ENCODE measurements around the gene NAV2. TPM values are rescaled to one million over a fixed set of nuclear protein-coding genes. Genes with fewer than 3 reads are reported as not detected.

Gene NAV2
- total RNA-seq, 4 donors from 2014 or later, result 9.6 to 40.0 (median 23.1) TPM

DNA sequence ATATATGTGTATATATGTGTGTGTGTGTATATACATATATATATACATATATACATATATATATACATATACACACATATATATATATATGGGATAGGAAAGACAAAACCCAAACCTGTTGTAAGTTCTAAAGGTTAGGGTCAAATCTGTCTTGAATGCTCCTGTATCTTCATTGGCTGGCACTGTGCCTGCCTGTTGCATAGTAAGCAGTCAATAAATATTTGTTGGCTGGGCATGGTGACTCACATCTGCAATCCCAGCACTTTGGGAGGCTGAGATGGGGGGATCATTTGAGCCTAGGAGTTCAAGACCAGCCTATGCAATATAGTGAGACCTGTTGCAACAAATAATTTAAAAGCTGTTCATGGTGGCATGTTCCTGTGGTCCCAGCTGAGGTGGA is 242.3 kb downstream of the NAV2 start:
- Histone ChIP-seq H3K36me3 (no peaks in the 10 kb centered on the region), H3K27me3 (no peaks in the 10 kb centered on the region), H3K27ac (no peak overlapping the region), H3K4me3 (no peak overlapping the region), H3K9me3 (no peaks in the 10 kb centered on the region), H3K4me1 (peaks cover 6 to 26% (median 12%) of the 10 kb centered on the region in 4 donors)
- TF ChIP-seq POLR2AphosphoS5 (IDR thresholded peaks at IDR 0.05), result no peak
- no peak for TF ChIP-seq EP300 (IDR thresholded peaks at IDR 0.05; ENCODE audit: low read depth)
- no peak for TF ChIP-seq POLR2A (IDR thresholded peaks at IDR 0.05)
- no peak for TF ChIP-seq CTCF (IDR thresholded peaks at IDR 0.05)
- intact Hi-C loops (cut with DNase I; ENCODE audit: low total_unique reads) (no loop called here), in situ Hi-C loops (cut with MboI; ENCODE audit: low pct_ligation_motif_present in 1 of 4, low pct_unique_long_range_greater_than_20kb in 1 of 4, low sequenced_read_pairs in 3 of 4) (loop anchor here in 3 of 4 donors (25.0 kb wide), 3 partner anchors 157 to 382 kb away; no protein-coding TSS in a partner anchor)
- no peak for DNase-seq

DNA sequence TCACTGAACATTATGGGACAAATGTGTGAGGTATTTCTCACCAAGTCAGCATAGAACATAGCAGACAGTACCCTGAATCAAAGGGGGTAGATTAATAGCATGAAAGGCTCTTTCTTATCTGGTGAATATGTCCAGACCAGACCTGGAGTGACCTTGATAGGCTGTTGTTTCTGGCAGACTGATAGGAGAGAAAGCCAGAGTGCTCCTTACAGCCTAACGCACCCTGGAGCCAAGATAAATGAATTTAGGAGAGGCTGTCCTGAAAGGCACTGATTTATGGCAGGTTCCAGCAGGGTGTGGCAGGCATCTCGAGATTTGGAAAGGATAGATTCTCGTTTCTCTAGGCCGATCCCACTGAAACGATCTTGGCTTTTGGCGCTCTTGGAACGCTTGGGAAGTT is 243.0 kb downstream of the NAV2 start:
- WGBS, 2 donors (ENCODE audit: low coverage in 1 of 2), result 68 to 73% methylated on average over 7 of the region's 7 CpGs
- intact Hi-C loops (cut with DNase I; ENCODE audit: low total_unique reads) (no loop called here), in situ Hi-C loops (cut with MboI; ENCODE audit: low pct_ligation_motif_present in 1 of 4, low pct_unique_long_range_greater_than_20kb in 1 of 4, low sequenced_read_pairs in 3 of 4) (loop anchor here in 3 of 4 donors (25.0 kb wide), 3 partner anchors 157 to 382 kb away; no protein-coding TSS in a partner anchor)
- DNase-seq, result no peak
- Histone ChIP-seq H3K27ac (no peak overlapping the region), H3K4me3 (no peak overlapping the region), H3K27me3 (no peaks in the 10 kb centered on the region), H3K9me3 (no peaks in the 10 kb centered on the region), H3K36me3 (no peaks in the 10 kb centered on the region), H3K4me1 (peaks cover 6 to 26% (median 12%) of the 10 kb centered on the region in 4 donors)
- TF ChIP-seq EP300 (IDR thresholded peaks at IDR 0.05; ENCODE audit: low read depth) (no peak), POLR2A (IDR thresholded peaks at IDR 0.05) (no peak), POLR2AphosphoS5 (IDR thresholded peaks at IDR 0.05) (no peak), CTCF (IDR thresholded peaks at IDR 0.05) (no peak)

DNA sequence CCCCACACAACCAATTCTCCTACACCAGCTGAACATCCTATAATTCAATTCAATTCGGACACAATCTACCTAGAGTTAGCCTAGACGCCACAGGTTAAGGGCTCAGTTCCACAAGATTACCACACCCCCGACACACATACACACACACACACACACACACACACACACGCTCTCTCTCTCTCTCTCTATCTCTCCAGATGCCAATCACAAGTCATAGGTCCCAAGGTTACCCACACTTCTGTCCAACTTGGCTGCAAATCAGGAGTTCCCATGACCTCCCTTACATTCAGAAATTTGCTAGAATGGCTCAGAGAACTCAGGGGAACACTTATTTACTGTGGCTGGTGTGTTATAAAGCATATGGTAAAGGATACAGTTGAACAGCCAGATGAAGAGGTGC is 243.6 kb downstream of the NAV2 start:
- H3K27ac ChIP-seq, result no peak overlapping the region
- in situ Hi-C loops (cut with MboI; ENCODE audit: low pct_ligation_motif_present in 1 of 4, low pct_unique_long_range_greater_than_20kb in 1 of 4, low sequenced_read_pairs in 3 of 4), result loop anchor here in 3 of 4 donors (25.0 kb wide), 3 partner anchors 156 to 381 kb away; no protein-coding TSS in a partner anchor

DNA sequence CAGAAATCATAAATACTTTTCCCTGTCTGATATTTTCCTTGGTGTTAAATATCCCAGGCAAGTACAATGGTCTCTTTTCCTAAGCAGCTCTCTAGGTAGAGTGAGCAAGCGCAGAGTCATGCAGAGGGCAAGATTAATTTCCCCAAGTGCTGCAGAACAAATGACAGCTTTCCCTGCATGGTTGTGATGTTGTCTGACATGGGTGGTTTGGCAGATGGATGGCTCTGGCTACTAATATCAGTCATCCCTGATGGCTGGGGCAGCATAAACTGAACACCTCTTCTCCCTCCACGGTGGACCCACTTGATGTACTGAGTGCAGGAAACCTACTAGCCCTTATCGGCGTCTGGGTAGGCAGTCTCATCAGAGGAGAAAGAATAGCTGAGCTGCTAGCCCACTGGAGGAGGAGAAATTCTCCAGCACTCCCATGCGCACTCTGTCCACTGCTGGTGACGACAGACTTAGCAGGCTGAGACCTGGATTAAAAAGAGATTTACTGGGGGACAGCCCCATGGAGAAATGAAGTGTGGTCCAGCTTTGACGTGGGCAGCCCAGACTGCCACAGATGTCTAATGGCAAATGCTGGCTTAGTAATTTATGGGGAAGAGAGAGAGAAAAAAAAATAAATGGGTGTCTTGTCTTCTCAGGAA is 244.8 kb downstream of the NAV2 start:
- no peak overlapping the region for H3K27ac ChIP-seq
- H3K4me3 ChIP-seq, result no peak overlapping the region
- TF ChIP-seq POLR2AphosphoS5 (IDR thresholded peaks at IDR 0.05) (no peak), EP300 (IDR thresholded peaks at IDR 0.05; ENCODE audit: low read depth) (no peak), CTCF (IDR thresholded peaks at IDR 0.05) (no peak), POLR2A (IDR thresholded peaks at IDR 0.05) (no peak)
- DNase-seq, result no peak
- no peaks in the 10 kb centered on the region for H3K36me3 ChIP-seq
- in situ Hi-C loops (cut with MboI; ENCODE audit: low pct_ligation_motif_present in 1 of 4, low pct_unique_long_range_greater_than_20kb in 1 of 4, low sequenced_read_pairs in 3 of 4), result loop anchor here in 3 of 4 donors (25.0 kb wide), 3 partner anchors 155 to 380 kb away; no protein-coding TSS in a partner anchor
- H3K9me3 ChIP-seq, result no peaks in the 10 kb centered on the region
- H3K4me1 ChIP-seq, result peaks cover under 1 to 18% (median 7%) of the 10 kb centered on the region in 4 donors
- intact Hi-C loops (cut with DNase I; ENCODE audit: low total_unique reads), result no loop called here
- H3K27me3 ChIP-seq, result no peaks in the 10 kb centered on the region
- 60 to 88% methylated on average over 2 to 7 of the region's 7 CpGs for WGBS, 2 donors (ENCODE audit: low coverage in 1 of 2)

More for the DNA sequence above, 243.6 kb downstream of the NAV2 start:
- 54 to 90% methylated on average over 4 of the region's 4 CpGs for WGBS, 2 donors (ENCODE audit: low coverage in 1 of 2)
- no peak for DNase-seq
- Histone ChIP-seq H3K4me1 (peaks cover 6 to 26% (median 12%) of the 10 kb centered on the region in 4 donors), H3K4me3 (no peak overlapping the region), H3K9me3 (no peaks in the 10 kb centered on the region), H3K27me3 (no peaks in the 10 kb centered on the region), H3K36me3 (no peaks in the 10 kb centered on the region)
- no peak for TF ChIP-seq POLR2A (IDR thresholded peaks at IDR 0.05)
- no peak for TF ChIP-seq CTCF (IDR thresholded peaks at IDR 0.05)
- TF ChIP-seq POLR2AphosphoS5 (IDR thresholded peaks at IDR 0.05), result no peak
- TF ChIP-seq EP300 (IDR thresholded peaks at IDR 0.05; ENCODE audit: low read depth), result no peak
- intact Hi-C loops (cut with DNase I; ENCODE audit: low total_unique reads), result no loop called here

All from transverse colon (tissue), 4 donors.